Measurements from ENCODE around the gene DHH.
"Not testable (repeated sequence)": the region's sequence is repeated elsewhere in the genome, so short reads cannot be mapped to it uniquely, and the experiment has no call there.

DHH gene

DNA sequence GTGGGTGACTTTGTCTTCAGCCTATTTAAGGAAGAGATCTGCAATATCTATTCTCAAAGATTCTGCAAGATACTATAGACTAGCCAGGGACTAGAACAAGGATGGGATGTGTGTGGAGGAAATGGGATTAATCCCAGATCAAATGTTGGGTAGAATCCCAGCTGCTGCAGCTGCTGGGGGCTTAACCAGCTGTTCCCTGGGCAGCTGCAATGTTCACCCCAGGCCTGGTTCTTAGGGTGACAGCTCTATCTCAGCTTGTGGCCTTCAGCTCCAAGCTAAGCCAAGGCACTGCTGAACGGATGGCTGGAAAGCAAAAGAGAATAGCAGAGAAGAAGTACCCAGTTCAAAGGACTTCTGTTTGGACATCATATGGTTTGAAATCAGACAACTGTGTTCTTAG is 14.8 kb downstream of the DHH start:
- in situ Hi-C loops (cut with MboI; ENCODE audit: low sequenced_read_pairs) = no loop called here

- in situ Hi-C loops (cut with MboI; ENCODE audit: low sequenced_read_pairs) = no loop called here
Measured at GRCh38 chr12:49070971-49071370, 23.6 kb downstream of the DHH start.

DNA sequence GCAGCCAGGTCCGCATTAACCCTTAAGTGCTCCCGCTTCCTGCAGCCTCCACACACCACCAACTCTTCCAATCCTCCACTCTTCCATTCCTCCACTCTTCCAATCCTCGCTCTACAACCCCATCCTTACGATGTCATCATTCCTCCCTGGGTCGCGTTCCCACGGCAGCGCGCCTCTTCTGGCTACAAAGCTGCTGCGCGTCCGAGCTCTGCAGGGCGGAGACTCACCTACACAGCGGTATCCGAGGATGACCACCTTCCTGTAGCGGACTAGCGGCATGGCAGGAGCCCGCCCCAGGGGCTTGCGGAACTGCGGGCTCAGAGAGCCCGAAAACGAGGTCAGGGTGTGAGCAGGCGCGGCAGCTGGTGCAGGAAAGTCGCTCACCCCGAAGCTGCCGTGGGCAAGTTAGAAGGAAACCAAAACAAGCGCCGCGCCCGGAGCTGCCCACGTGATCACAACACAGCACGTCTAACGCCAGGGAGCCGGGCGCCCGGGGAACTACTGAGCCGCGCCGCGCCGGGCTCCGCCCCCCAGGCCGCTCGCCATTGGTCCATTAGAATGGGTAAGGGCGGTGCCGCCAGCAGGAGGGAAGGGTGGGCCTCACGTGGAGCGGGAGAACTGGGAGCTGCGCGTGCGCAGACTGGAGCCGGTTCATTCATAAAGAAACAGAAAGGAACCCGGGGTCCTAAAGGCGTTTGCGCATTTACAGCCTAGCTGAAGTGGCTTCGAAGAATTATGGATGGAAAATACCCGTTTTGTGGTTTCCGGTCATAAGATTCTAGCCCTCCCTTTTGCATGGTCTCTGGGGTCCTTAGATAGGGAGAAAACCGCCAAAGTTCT is 24.9 kb downstream of the DHH start, which contains the start of gene RHEBL1:
Gene RHEBL1, minus strand, starts transcription at position 473 of the 840 bp plus-strand sequence. Its CDS starts 194 bp downstream, at position 279.
- in situ Hi-C loops (cut with MboI; ENCODE audit: low sequenced_read_pairs) = no loop called here

DNA sequence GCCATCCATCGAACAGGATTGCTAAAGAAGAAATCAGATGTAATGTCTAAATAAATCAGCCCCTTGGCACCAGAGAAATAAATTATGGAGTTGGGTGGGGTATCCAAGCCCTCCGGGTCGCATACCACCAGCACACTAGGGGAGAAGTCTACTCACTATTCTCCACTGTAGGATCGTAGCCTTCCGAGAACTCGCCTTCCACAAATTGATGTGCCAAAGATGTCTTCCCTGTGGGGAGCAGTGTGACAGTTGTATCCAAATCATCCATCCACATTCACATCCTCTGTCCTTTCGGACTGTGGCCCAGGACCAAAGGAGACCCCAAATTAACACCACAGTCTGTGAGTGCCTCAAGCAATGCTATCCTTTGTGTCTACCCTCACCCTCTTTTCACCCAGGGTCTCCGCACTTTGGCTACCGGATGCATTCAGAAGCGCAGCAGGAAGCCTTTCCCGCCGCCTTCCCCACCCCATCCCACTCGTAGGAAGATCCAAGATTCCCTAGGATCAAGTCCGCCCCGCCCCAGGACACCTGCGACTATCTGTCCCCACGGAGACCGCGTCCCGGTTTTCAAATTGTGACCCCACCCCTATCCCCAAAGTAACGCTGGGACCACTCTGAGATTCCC is 25.6 kb downstream of the DHH start:
- in situ Hi-C loops (cut with MboI; ENCODE audit: low sequenced_read_pairs) = no loop called here

GRCh38 chr12:49066120-49066519 is 28.5 kb downstream of the DHH start:
- in situ Hi-C loops (cut with MboI; ENCODE audit: low sequenced_read_pairs) = no loop called here

DNA sequence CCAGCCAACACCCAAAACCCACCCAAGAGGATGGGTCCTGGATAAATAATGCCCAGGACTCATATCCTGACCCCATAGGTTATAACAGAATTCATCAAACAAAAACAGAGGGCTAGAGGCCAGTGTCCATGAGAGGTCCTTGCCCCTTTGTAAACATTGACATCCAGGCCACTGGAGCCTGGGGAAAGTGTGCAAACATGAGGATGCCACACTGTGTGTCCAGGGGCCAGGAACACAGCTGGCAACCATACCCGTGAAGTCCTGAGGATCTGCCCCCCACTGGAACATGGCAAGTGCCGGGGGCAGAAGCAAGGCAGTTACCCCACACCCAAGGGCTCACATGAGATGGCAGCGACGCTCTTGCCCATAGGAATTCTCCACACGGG is 29.8 kb downstream of the DHH start:
- in situ Hi-C loops (cut with MboI; ENCODE audit: low sequenced_read_pairs) = no loop called here

- in situ Hi-C loops (cut with MboI; ENCODE audit: low sequenced_read_pairs) = not testable (repeated sequence)
Measured at GRCh38 chr12:49061916-49062315, 32.7 kb downstream of the DHH start.

GRCh38 chr12:49061157-49061650 is 33.4 kb downstream of the DHH start:
- in situ Hi-C loops (cut with MboI; ENCODE audit: low sequenced_read_pairs) = no loop called here

- in situ Hi-C loops (cut with MboI; ENCODE audit: low sequenced_read_pairs) = no loop called here
Measured at GRCh38 chr12:49060237-49061156, 34.1 kb downstream of the DHH start, which contains the start of gene KMT2D. KMT2D (minus strand) TSS chr12:49060794; CDS start chr12:49055324, 5,470 bp downstream.

DNA sequence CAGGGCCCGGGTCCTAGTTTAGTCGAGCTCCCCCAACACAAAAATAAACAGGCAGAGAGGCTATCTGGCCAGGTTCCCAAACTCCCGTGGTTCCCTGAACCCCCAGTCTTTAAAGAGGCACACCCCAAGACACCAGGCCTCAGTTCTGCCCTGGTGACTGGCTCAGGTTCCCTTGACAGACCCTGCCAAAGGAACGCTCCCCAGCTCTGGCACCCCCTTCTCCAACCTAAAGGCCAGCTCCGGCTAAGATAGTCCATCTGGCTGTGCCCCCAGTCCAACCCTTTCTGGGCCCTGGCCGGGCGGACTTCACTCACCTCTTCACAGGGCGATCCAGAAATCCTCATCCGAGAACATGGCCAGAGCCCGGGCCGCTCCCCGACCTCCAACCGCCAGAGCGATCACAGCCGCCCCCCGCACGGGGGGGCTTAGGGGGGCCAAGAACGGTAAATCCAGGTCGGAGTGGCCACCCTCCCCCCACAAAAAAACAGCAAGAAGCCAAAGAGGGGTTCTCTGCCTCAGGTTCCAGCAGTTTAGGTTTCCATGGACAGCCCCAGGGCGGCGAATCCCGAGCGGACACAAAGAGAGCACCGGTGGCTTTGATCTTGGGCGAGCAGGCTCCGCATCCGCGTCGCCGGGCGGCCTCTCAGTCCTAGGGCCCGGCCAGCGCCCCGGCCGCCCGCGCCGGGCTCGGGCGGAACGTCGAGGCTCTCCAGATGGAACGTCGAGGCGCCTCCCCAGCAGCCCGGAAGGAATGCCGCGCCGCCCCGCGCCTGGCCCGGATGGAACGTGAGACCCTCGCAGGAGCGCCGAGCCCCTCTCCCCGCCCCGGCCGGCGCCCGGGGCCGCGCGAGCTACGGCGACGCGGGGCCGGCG is 35.1 kb downstream of the DHH start:
- in situ Hi-C loops (cut with MboI; ENCODE audit: low sequenced_read_pairs) = no loop called here

DNA sequence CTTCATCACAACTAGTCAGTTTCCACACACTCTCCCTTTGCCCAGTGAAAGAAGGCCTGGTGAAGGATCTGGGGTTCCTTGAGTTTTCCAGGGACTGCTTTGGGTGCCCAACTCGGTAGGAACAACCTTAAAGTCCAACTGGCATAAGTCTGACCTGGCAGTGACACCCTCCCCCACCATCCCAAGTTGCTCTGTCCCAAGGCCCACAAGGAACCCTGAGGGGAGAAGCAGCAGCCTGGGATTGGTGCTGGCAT is 35.6 kb downstream of the DHH start:
- in situ Hi-C loops (cut with MboI; ENCODE audit: low sequenced_read_pairs) = no loop called here

DNA sequence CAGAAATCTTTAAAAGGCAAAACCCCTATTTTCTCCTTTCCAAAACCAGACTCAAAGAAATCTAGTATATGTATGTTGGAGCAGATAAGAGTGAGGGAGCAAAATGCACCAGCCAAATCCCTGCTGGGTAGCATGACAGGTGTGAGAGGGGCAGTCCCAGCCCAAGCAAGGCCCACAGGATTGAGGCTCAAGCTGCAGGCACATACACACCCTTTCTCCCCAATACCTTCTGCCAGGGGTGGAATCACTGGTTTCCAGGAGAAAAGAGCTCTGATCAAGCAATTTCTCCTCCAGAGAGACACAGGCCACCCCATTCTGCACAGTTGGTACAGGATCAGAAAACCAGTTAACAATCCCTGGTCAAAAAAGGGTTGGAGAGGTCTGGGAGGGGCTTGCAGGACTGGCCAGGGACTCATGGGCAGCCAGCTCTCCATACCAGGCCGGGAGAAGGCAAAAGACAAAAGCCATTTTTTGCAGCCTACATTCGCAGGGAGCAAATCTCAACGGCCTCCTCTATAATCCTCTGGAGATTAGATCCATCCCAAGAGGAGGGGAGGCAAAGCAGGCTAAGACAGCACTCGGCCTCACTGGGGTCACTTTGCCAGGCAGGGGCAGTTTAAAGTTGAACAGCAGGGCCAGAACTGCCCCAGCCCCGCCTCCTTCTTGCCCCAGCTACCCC is 36.1 kb downstream of the DHH start:
- in situ Hi-C loops (cut with MboI; ENCODE audit: low sequenced_read_pairs) = no loop called here

DNA sequence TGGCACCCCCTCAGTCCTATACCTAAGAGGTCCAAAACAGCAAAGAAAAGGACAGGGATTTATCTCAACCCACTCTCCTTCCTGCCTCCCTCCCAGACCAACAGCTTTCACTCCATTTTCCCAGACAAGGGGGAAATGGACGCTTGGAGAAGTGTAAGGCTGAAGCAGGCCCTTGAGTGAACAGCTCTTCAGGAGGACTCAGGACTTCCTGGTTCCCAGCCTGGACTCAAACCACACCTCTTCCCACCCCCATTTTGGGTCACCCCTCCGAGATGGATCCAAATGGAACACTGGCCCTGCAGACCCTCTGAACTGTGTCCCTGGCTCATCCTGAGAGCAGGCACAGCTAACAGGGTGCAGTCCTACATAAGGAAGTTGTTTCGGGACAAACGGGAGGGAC is 36.7 kb downstream of the DHH start:
- in situ Hi-C loops (cut with MboI; ENCODE audit: low sequenced_read_pairs) = no loop called here

DNA sequence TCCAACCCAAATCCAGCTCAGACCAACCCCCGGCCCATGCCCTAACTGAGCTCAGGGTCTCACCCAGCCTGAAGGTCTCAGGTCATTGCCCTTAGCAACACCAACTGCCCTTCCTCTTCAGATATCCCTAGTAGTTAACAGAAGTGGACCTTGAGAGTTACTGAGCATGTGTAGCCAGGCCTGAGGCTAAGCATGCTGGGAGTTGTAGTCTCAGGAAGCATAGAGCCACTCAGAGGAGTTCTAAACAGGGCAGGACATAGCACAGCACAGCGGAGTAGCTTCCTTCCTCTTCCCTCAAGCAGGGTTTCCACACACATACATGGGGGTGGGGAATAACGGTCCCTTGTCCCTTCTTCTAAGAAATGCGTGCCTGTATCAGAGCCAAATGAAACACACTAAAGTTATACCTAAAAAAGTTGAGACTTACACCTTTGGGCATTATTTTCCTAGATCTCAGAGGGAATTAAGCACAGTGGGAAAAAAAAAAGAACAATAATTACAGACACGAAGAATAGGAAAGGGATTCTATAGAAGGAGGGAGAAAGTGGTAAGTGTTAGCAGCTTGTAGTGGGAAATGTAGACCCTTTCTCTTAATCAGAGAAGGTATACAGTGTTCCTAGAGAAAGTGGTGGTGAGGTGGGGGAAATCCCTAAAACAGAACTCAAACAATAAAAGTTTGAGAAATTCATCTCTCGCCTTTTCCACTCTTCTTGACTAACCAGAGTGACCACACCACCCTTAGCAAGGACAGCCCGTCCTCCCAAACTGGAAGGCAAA is 38.4 kb downstream of the DHH start:
- in situ Hi-C loops (cut with MboI; ENCODE audit: low sequenced_read_pairs) = no loop called here

- in situ Hi-C loops (cut with MboI; ENCODE audit: low sequenced_read_pairs) = no loop called here
Measured at GRCh38 chr12:49055092-49055491, 39.5 kb downstream of the DHH start.

- in situ Hi-C loops (cut with MboI; ENCODE audit: low sequenced_read_pairs) = no loop called here
Measured at GRCh38 chr12:49054524-49054923, 40.1 kb downstream of the DHH start.

GRCh38 chr12:49054096-49054495 is 40.5 kb downstream of the DHH start:
- in situ Hi-C loops (cut with MboI; ENCODE audit: low sequenced_read_pairs) = no loop called here

- in situ Hi-C loops (cut with MboI; ENCODE audit: low sequenced_read_pairs) = no loop called here
Measured at GRCh38 chr12:49052451-49053208, 42.0 kb downstream of the DHH start.

Measured in hTERT RPE-1 (cell line).